ENCODE data around the gene FHDC1. TPM values are rescaled to one million over a fixed set of nuclear protein-coding genes. Genes with fewer than 3 reads are reported as not detected.

Gene FHDC1
- polyA plus RNA-seq, 3 donors = 0.21 TPM; not detected in 2

DNA sequence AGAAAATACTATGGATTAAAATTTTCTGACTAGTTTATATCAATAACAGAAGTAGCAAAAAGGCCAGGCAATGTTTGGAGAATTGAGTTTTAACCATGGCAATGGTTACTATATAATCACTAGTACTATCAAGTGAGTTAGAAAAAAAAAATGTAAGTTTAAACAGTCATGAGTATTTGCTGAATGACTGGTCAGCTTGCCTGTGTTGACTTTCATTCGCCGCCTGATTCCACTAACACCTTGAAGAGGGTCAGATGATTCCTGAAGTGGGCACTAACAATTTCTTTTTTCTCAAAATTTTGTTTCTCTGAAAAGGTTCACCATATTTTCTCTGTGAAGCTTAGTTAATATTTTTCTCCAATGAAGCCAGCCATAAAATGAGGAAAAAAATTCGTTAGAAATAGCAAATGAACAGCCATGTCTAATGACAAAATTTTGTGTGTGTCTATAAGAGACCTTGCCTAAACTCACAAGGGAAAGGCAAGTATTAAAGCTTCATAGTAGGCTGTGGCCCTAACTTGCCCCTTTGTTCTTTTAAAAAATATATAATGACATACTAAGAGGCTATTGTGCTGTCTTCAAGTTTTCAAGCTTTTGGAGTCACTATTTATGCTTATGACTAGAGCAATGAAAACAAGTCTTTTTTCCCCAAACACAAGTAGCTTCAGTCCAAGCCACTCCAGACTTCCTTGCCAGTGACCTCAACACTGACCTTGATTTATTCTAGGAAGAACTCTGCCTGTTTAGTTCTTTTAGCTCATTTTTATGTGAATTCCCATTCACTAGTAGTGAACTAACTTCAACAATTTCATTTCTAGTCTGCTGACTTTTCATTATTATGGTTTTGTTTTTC is 18.4 kb upstream of the FHDC1 start:
- Histone ChIP-seq H4K20me1 (ENCODE audit: insufficient read depth, low read length) (no peaks in the 10 kb centered on the region), H3K4me1 (ENCODE audit: control insufficient read depth in 1 of 2, insufficient read depth in 2 of 2, low read length in 2 of 2) (no peaks in the 10 kb centered on the region), H3K27ac (ENCODE audit: low read depth in 1 of 2, low read length in 2 of 2) (no peak overlapping the region), H2AFZ (ENCODE audit: insufficient read depth, low read depth, low read length, poor library complexity, severe bottlenecking) (no peak overlapping the region), H3K4me2 (replicated peaks; ENCODE audit: extremely low read depth, low read length, poor library complexity, severe bottlenecking) (no peak overlapping the region), H3K9me3 (replicated peaks in 1 of 2; ENCODE audit: control insufficient read depth in 1 of 2, insufficient read depth in 1 of 2, low read length in 2 of 2) (peaks cover 17 to 23% of the 10 kb centered on the region in 2 donors), H3K9ac (ENCODE audit: insufficient read depth, low read length, poor library complexity, severe bottlenecking) (no peak overlapping the region), H3K79me2 (ENCODE audit: insufficient read depth, low read length) (no peaks in the 10 kb centered on the region), H3K36me3 (replicated peaks in 1 of 2; ENCODE audit: control insufficient read depth in 1 of 2, insufficient read depth in 2 of 2, low read length in 2 of 2) (peaks cover 0 to 6% of the 10 kb centered on the region in 2 donors), H3K27me3 (ENCODE audit: control insufficient read depth in 2 of 2, insufficient read depth in 2 of 2, low read length in 2 of 2) (no peaks in the 10 kb centered on the region), H3K4me3 (replicated peaks in 1 of 3; ENCODE audit: low read depth in 2 of 3, low read length in 3 of 3) (no peak overlapping the region)
- intact Hi-C loops (cut with micrococcal nuclease) = no loop called here
- peaks cover 0 to 2% (median 0%) of the 10 kb centered on the region in 3 donors for H3K27me3 Mint-ChIP-seq (ENCODE audit: low read depth in 3 of 3)
- H3K9me3 Mint-ChIP-seq = peaks cover 11 to 41% (median 29%) of the 10 kb centered on the region in 7 donors
- no peak for DNase-seq
- no peaks in the 10 kb centered on the region for H3K4me1 Mint-ChIP-seq
- H3K36me3 Mint-ChIP-seq = peaks cover 6 to 17% of the 10 kb centered on the region in 2 donors
- no peak overlapping the region for H3K27ac Mint-ChIP-seq
- TF ChIP-seq CTCF (IDR thresholded peaks at IDR 0.05) = no peak
- 100% methylated on average over 2 of the region's 3 CpGs for WGBS (ENCODE audit: insufficient coverage)
- H3K4me3 Mint-ChIP-seq = no peak overlapping the region

DNA sequence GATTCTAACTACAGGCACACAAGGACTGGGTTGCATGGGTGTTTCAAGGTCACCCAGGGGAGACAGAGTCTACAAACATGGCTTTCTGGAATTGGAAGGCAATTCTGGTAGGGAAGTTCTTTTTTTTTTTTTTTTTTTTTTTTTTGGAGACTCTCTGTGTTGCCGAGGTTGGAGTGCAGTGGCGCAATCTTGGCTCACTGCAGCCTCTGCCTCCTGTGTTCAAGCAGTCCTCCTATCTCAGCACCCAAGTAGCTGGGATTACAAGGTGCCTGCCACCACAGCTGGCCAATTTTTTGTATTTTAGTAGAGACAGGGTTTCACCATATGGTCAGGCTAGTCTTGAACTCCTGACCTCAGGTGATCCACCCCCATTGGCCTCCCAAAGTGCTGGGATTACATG is 16.3 kb upstream of the FHDC1 start:
- Histone ChIP-seq H3K79me2 (ENCODE audit: insufficient read depth, low read length) (no peaks in the 10 kb centered on the region), H3K4me2 (replicated peaks; ENCODE audit: extremely low read depth, low read length, poor library complexity, severe bottlenecking) (no peak overlapping the region), H3K27me3 (ENCODE audit: control insufficient read depth in 2 of 2, insufficient read depth in 2 of 2, low read length in 2 of 2) (no peaks in the 10 kb centered on the region), H3K9ac (ENCODE audit: insufficient read depth, low read length, poor library complexity, severe bottlenecking) (no peak overlapping the region), H3K9me3 (replicated peaks in 1 of 2; ENCODE audit: control insufficient read depth in 1 of 2, insufficient read depth in 1 of 2, low read length in 2 of 2) (peaks cover 17 to 23% of the 10 kb centered on the region in 2 donors), H4K20me1 (ENCODE audit: insufficient read depth, low read length) (no peaks in the 10 kb centered on the region), H3K4me1 (ENCODE audit: control insufficient read depth in 1 of 2, insufficient read depth in 2 of 2, low read length in 2 of 2) (no peaks in the 10 kb centered on the region), H2AFZ (ENCODE audit: insufficient read depth, low read depth, low read length, poor library complexity, severe bottlenecking) (no peak overlapping the region), H3K4me3 (replicated peaks in 1 of 3; ENCODE audit: low read depth in 2 of 3, low read length in 3 of 3) (no peak overlapping the region), H3K36me3 (replicated peaks in 1 of 2; ENCODE audit: control insufficient read depth in 1 of 2, insufficient read depth in 2 of 2, low read length in 2 of 2) (peaks cover 0 to 6% of the 10 kb centered on the region in 2 donors), H3K27ac (ENCODE audit: low read depth in 1 of 2, low read length in 2 of 2) (no peak overlapping the region)
- TF ChIP-seq CTCF (IDR thresholded peaks at IDR 0.05) = no peak
- Mint-ChIP-seq H3K27ac (no peak overlapping the region), H3K4me1 (no peaks in the 10 kb centered on the region), H3K36me3 (peaks cover 6 to 14% of the 10 kb centered on the region in 2 donors), H3K27me3 (ENCODE audit: low read depth in 3 of 3) (peaks cover 0 to 2% (median 0%) of the 10 kb centered on the region in 3 donors), H3K4me3 (no peak overlapping the region), H3K9me3 (peaks cover 11 to 44% (median 30%) of the 10 kb centered on the region in 7 donors)
- no CpG with 5 or more reads among the region's 2 CpGs for WGBS (ENCODE audit: insufficient coverage)
- intact Hi-C loops (cut with micrococcal nuclease) = no loop called here
- DNase-seq = no peak
